Fibroblast of the aortic adventitia (primary cell): Measurements from ENCODE around the gene OLFML1. TPM values are rescaled to one million over a fixed set of nuclear protein-coding genes. Genes with fewer than 3 reads are reported as not detected.

Experiments
- DNase-seq: peaks from one replicate; pipeline ENCODE4 v3.0.0-alpha.2; 2010; ENCODE audit warnings: low read depth
- H3K4me3 ChIP-seq: 2 replicates; pipeline ENCODE4 v1.5.1; 2011; ENCODE audit warnings: low read depth, mild to moderate bottlenecking, control low read depth, low read length, moderate library complexity
- total RNA-seq: library from RNA; depleted of rRNA; stranded (reverse); fragments of >200 nt; gene quantifications from 2 replicates; pipeline ENCODE4 v1.2.3, GENCODE V29; 2012; ENCODE audit warnings: low replicate concordance
- TF ChIP-seq, protein P1 (sequence below): IDR thresholded peaks from 2 replicates; pipeline ENCODE4 v1.5.1; 2011; ENCODE audit warnings: mild to moderate bottlenecking, low read length, control low read depth, inconsistent platforms; ENCODE audit not compliant: insufficient read depth

The OLFML1 gene
- total RNA-seq, 1 donor: 27.1 TPM

DNA sequence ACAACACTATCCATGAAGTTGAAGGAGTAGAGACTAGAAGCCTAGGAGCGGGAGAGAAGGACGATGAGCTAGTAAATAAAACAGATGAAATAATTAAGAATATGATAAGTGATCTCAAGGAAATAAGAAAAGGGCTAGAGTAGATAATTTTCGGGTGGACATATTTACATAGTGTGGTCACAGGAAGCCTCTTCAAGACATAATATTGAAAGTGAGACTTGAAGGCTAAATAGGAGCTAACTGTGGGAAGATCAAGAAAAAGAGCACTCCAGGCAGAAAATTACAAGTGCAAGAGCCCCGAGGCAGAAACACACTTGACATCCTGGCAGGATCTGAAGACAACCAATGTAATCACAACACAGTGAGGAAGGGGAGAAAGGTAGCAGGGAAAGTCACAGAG is 16.6 kb downstream of the OLFML1 start:
- H3K4me3 ChIP-seq: no peak overlapping the region
- TF ChIP-seq, protein P1, sequence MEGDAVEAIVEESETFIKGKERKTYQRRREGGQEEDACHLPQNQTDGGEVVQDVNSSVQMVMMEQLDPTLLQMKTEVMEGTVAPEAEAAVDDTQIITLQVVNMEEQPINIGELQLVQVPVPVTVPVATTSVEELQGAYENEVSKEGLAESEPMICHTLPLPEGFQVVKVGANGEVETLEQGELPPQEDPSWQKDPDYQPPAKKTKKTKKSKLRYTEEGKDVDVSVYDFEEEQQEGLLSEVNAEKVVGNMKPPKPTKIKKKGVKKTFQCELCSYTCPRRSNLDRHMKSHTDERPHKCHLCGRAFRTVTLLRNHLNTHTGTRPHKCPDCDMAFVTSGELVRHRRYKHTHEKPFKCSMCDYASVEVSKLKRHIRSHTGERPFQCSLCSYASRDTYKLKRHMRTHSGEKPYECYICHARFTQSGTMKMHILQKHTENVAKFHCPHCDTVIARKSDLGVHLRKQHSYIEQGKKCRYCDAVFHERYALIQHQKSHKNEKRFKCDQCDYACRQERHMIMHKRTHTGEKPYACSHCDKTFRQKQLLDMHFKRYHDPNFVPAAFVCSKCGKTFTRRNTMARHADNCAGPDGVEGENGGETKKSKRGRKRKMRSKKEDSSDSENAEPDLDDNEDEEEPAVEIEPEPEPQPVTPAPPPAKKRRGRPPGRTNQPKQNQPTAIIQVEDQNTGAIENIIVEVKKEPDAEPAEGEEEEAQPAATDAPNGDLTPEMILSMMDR: no peak
- DNase-seq: no peak

DNA sequence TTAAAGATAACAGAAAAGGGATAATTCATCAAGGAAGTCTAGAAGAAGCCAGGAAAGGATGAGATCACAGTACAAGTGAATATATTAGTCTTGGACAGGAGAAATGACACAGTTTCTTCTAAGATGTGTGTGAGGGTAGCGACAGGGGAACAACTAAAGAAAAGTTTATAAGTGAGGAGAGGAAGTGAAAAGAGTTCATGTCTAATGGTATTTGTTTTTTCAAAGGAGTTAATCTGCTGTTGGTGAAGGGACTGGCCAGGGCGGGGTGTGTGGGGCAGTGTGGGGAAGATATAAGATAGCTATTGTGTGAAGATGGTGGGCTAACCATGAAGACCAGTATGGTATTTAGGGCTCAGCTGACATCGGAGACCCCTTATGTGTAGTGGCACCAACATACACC is 20.9 kb downstream of the OLFML1 start:
- no peak overlapping the region for H3K4me3 ChIP-seq
- DNase-seq: no peak
- TF ChIP-seq, protein P1: no peak

DNA sequence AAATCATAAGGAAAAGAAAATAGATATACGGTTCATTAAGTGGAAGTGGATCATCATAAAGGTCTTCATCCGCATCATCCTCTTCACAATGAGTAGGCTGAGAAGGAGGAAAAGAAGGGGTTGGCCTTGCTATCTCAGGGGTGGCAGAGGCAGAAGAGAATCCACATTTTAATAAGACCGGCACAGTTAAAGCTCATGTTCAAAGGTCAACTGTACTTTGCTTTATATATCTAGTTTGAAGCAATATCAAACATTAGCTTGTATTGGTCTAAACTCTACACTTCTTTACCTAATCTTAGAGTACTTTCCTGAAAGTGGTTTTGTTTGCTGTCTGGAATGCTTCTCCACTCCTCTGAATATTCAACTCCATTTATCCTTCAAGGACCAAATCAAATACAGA is 22.8 kb downstream of the OLFML1 start:
- no peak for DNase-seq
- TF ChIP-seq, protein P1: no peak

DNA sequence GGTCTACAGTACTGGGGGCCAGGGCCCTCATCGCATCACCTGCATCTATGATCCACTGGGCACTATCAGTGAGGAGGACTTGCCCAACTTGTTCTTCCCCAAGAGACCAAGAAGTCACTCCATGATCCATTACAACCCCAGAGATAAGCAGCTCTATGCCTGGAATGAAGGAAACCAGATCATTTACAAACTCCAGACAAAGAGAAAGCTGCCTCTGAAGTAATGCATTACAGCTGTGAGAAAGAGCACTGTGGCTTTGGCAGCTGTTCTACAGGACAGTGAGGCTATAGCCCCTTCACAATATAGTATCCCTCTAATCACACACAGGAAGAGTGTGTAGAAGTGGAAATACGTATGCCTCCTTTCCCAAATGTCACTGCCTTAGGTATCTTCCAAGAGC is 24.7 kb downstream of the OLFML1 start:
- H3K4me3 ChIP-seq: no peak overlapping the region
- DNase-seq: peak; percentile 72
- TF ChIP-seq, protein P1: no peak

More for the DNA sequence above, 22.8 kb downstream of the OLFML1 start:
- no peak overlapping the region for H3K4me3 ChIP-seq

DNA sequence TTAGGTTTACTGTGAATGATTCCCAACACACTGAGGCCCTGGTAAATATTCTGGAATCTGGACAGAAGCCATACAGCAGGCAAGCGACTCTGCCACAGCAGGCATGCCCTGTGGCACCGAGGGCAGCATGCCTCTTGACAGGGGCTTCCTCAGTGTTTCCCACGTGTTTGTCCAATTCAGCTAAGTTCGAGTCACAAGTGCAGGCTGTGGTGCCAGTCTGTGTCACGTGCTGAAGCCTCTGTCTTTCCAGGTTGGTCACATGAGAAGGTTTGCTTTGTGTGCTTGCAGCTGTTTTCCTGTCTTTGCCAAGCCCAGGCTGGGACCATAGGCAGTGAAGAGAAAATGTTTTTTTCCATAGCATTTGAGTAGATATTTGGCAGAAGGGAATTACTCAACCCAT is 26.1 kb downstream of the OLFML1 start:
- peak; percentile 41 for DNase-seq
- H3K4me3 ChIP-seq: no peak overlapping the region
- TF ChIP-seq, protein P1: no peak

DNA sequence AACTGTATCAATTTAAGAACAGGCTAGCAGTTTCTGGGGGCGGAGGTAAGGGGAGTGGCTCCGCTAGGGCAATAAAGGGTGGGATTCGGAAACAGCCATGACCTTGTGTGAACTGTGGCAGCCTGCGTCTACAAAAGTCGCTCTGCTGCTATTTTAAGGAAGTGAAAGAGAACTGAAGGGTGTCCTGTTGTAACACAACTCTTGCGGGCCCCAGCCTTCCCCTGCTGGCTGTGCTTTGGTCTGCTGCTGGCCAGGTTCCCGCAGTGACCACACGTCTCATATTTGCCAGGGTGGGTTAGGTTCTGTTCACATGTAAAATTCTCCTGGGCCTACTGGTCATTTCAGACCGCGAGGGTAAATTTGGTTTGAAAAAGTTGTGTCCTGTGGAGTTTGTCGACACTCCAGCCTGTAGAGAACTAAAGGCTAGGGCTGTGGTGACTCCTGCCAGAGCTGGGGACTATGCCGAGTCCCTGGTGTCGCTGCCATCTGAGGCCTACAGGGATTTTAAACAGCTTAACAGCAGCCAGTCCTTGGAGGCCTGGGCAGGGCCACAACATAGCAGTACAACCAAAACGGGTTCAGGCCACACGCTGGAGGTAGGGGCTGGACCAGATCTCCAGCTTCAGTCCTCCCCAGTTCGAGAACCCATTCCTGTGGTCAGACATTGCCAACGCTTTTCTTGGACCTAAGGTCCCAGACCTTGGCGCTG is 27.4 kb downstream of the OLFML1 start:
- peak; percentile 76 for DNase-seq
- H3K4me3 ChIP-seq: peak overlapping the region; percentile 77
- TF ChIP-seq, protein P1: peak; percentile 50
